GM18526 (cell line): ENCODE results near the gene ITPR2.

Experiments
- POLR2A ChIP-seq: IDR thresholded peaks from 3 replicates; pipeline ENCODE4 v1.6.1; 2011; ENCODE audit not compliant: insufficient read length; ENCODE audit errors: extremely low read depth

ITPR2 gene

DNA sequence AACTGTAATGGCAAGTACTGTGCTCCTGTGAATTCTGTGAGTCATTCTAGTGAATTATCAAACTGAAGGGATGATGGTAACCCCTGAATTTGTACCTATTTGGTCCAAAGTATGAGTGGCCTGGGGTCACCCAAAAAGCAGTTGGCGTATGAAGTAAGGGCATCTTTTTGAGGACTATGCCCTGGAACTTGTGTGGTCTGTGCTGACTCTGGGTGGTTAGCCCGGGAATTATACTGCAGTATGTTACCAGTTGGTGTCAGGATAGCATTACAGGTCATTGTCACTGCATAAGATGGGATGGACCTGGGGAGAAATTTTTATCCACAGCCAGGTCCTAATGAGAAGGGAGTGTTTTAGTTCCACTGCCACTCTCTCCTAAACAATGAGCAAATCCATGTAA lies 462.9 kb downstream of the ITPR2 start:
- no peak for TF ChIP-seq POLR2A

GRCh38 chr12:26369588-26369987 lies 463.4 kb downstream of the ITPR2 start:
- no peak for TF ChIP-seq POLR2A

DNA sequence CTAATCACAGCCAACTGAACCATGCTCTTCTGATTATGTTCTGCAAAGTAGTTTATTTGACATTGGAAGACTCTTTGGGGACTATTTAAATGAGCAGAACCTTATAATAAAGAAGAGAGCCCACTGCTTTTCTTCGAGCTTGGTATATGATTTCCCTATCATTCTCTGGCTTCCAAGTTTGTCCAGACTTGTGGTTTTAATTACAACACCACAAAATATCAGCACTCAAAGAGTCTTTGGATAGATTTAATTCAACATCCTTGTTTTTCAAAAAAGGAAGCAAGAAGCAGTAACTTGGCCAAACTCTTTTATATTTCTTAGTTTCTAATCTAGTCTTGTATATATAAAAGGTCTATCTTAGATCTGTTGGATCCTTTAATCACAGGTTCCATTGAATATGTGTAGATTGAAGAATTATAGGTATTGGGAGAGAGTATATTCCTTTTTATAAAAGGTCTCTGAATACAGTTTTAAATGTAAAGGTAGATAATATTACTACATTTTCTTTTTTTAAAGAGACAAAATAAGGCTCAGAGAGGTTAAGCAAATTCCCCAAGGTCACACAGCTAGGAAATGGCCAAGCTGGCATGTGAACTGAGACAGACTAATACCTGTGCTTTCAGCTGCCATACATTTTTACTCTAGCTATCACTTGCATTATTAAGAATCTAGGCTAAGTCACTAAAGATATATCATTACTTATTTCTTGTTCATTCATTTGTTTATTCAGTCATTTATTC lies 464.8 kb downstream of the ITPR2 start:
- TF ChIP-seq POLR2A = no peak

GRCh38 chr12:26361964-26362363 lies 471.0 kb downstream of the ITPR2 start:
- TF ChIP-seq POLR2A = no peak

DNA sequence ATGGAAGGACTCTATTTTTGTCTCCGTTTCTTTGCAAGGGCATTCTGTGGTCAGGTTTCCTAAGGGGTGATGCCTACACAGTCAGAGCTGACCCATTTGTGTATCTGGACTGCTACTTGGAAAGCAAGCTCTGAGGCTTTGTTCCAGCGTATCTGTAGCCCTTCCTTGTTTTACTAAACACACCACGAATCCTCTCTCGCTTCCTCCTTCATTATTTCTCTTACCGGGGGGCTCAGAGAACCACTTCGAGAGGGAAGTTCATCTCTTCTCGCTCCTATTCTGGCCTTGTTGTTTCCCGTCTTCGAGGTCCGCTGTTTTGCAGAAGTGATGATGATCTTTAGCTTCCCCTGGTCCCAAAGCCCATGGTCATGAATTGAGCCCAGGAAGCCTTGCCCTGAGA lies 472.9 kb downstream of the ITPR2 start:
- no peak for TF ChIP-seq POLR2A

GRCh38 chr12:26359576-26359975 lies 473.4 kb downstream of the ITPR2 start:
- TF ChIP-seq POLR2A = no peak

- TF ChIP-seq POLR2A = no peak
Measured at GRCh38 chr12:26358651-26359050, 474.3 kb downstream of the ITPR2 start.

DNA sequence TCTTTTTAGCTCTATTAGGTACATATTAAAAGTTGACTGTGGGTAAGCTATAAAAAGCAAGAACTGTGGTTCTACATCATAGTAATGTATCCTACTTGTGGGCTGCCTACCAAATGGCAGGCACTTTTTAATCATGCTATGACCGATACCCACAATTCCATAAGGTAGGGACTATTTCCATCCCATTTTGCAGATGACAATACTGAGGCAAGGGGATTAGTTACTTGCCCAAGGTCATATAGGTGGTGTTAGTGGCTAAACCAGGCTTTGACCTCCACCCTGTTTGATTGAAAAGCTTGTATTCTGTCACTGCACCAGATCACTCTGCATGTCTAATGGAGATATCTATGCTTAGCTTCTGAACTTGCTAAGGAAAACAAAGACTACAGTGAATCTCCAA lies 485.7 kb downstream of the ITPR2 start:
- TF ChIP-seq POLR2A = no peak

DNA sequence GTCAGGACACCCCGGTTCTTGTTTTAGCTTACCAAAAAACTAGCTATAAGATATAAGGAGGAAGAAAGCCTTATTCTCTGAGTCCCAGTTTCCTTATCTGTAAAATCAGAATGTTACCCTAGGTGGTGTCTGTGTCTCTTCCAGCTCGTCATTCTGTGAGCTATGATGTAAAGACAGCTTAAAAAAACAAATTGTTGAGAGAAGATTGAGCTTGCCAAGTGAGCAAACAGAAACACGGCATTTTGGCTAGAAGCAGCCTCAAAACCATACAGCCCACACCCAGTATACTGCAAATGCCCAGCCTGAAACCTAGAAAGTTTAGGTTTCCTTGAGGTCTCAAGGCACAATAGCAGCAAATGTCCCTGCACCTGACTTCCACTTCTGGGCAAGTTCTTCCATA lies 486.3 kb downstream of the ITPR2 start:
- no peak for TF ChIP-seq POLR2A

GRCh38 chr12:26345471-26346003 lies 487.5 kb downstream of the ITPR2 start:
- TF ChIP-seq POLR2A = no peak

DNA sequence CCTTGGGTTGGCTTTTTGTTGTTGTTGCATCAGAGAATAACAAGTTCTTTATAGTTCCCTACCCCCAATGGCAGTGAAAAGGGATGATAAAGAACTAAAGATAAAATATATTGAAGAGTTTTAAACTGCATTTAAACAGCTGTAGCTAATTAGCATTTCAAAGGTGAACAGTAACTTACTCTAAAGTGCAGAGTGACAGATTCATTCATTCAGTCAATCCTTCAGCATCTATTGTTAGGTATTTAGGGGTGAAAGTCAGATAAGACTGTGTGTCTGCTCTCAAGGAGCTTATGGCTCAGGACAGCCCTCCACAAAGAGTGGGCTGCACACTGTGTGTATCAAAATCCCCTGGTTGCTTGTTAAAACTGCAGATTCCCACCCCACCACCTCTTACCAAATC lies 491.5 kb downstream of the ITPR2 start:
- no peak for TF ChIP-seq POLR2A

DNA sequence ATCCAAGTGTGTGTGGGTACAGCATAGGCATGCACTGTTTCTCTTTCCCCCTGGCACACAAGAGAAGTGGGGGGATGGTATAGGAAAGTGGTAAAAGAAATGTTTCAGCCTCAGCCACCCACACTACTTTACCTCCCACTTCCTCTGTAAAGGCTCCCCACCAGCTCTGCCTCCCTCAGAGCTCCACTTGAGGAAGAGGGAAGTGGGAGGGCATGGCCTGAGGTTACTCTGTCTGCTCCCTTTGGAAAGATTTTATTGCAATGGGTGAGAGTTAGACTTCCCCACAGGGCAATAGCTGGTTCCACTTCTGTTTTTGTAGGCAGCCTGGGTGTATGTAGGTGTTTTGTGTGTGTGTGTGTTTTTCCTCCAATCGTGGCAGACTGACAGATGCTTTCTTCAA lies 492.3 kb downstream of the ITPR2 start:
- TF ChIP-seq POLR2A = no peak

GRCh38 chr12:26339976-26340375 lies 493.0 kb downstream of the ITPR2 start:
- no peak for TF ChIP-seq POLR2A

- TF ChIP-seq POLR2A = no peak
Measured at GRCh38 chr12:26338586-26339572, 494.1 kb downstream of the ITPR2 start.

DNA sequence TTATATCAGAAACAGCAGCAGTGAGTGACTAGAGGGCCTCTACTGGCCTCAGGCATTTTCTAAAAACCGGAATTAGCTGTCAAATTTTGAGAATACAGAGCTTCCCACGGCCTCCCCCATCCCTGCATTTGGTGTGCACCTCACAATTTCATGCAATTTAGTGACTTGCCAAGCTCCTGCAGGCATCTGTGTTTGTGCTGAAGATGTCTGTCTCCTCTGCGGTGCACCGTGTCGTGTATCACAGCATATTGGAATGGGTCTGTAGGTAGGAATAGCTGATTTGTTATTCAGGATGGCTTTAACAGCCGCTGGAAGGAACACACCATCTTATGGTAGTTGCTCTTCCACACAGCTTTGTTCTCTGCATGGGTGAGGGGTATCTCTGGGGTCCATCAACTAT lies 497.3 kb downstream of the ITPR2 start:
- no peak for TF ChIP-seq POLR2A

DNA sequence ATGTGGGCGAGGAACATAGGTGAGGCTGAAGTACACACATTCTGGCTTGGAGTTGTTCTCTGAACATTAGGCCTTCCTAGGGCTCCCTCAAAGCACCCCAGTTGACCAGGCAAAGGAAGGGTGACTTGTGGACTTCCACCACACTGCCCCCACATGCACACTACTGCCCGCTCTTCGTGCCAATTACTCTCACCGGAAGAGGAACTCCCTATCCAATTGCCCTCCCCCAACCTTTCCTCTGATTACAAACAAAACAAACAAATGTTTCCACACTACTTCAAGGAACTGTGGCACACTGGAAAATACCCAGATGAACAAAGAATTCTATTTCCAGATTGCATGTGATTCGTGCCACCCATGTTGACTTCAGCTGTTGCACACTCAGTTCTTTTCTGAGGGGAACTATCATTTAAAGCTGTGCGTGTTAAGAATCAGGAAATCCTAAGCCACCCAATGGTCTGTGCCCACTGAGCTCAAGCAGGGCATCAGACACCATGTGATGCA lies 498.3 kb downstream of the ITPR2 start:
- TF ChIP-seq POLR2A = no peak
